Right lobe of liver (tissue), 6 donors: ENCODE measurements around the gene SRP19. TPM values are rescaled to one million over a fixed set of nuclear protein-coding genes. Genes with fewer than 3 reads are reported as not detected.
"Not testable (repeated sequence)": the region's sequence is repeated elsewhere in the genome, so short reads cannot be mapped to it uniquely, and the experiment has no call there.

ENCODE experiments used
- ATAC-seq, 4 donors: fragments of 200-7000 bp; cut with Tn5 transposase; one replicate each; pipeline ENCODE4 v1.9.1; 2020; ENCODE audit warnings: mild to moderate bottlenecking in 4 of 4, moderate library complexity in 4 of 4
- DNase-seq, 3 donors: peaks; one replicate each; pipeline ENCODE4 v3.0.0-alpha.2; 2020
- H3K27ac ChIP-seq, 3 donors: fragments of 200-600 bp; one replicate each; pipeline ENCODE4 v1.8.0; 2022
- H3K27me3 ChIP-seq, 2 donors: fragments of 200-600 bp; one replicate each; pipeline ENCODE4 v1.8.0; 2022
- H3K36me3 ChIP-seq, 4 donors: fragments of 200-600 bp; sonication (generic) in 1 of 4; one replicate each; pipeline versions ENCODE4 v1.5.1 to v1.8.0; 2017 to 2022; ENCODE audit warnings: control low read depth in 1 of 4
- H3K4me1 ChIP-seq, 4 donors: fragments of 200-600 bp; sonication (generic) in 1 of 4; one replicate each; pipeline versions ENCODE4 v1.5.1 to v1.8.0; 2017 to 2022; ENCODE audit warnings: control low read depth in 1 of 4
- H3K4me3 ChIP-seq, 3 donors: fragments of 200-600 bp; one replicate each; pipeline ENCODE4 v1.8.0; 2022
- H3K9me3 ChIP-seq, 4 donors: fragments of 200-600 bp; sonication (generic) in 1 of 4; one replicate each; pipeline versions ENCODE4 v1.5.1 to v1.8.0; 2017 to 2022; ENCODE audit warnings: control low read depth in 1 of 4
- POLR2A ChIP-seq: fragments of 450-650 bp; IDR thresholded peaks from one replicate; pipeline ENCODE4 v1.6.1; 2017; ENCODE audit warnings: antibody characterized with exemption, mild to moderate bottlenecking
- WGBS: methylation state at CpG from one replicate; pipeline ENCODE4 v1.1.6; 2018; ENCODE audit warnings: low coverage, low lambda C conversion rate; ENCODE audit not compliant: insufficient coverage; ENCODE audit errors: missing lambda C conversion rate; 5-methylcytosine and 5-hydroxymethylcytosine counted together
- intact Hi-C, 2 donors: fragments of 100-400 bp; cut with DNase I; formaldehyde crosslinking; loops; one replicate each; pipeline versions ENCODE4 v1.11.2 to v1.14.1; 2022
- total RNA-seq, 6 experiments: library from RNA; depleted of rRNA in 2 of 6; stranded (reverse); fragments of >200 nt in 2 of 6; fragmentation: NEBNext Ultra II Directional in 3 of 6; extraction: Animal tissue kit (Norgen Biotek cat#: 25700) in 3 of 6; gene quantifications; one replicate each; pipeline versions ENCODE4 v1.1.0 to v1.2.4, GENCODE V29; 2016 to 2023
- TF ChIP-seq, protein P1 (sequence below), 4 donors: fragments of 200-600 bp in 3 of 4; fragments of 450-650 bp in 1 of 4; IDR thresholded peaks; one replicate each; pipeline versions ENCODE4 v1.5.1 to v1.8.0; 2016 to 2022; ENCODE audit warnings: antibody characterized with exemption in 4 of 4, mild to moderate bottlenecking in 2 of 4
- donor health status: DM: no; HTN: yes; CAD: no.
- donor health status: DM: no; HTN: no; CAD: no.
- donor health status: DM: no; HTN: no; CAD: no.
- donor health status: DM: no; HTN: yes; CAD: no.
- donor health status: DM: no; HTN: yes; CAD: no.

Gene SRP19
- total RNA-seq, 6 experiments from 2014 or later = 17.0 to 63.4 (median 23.3) TPM

DNA sequence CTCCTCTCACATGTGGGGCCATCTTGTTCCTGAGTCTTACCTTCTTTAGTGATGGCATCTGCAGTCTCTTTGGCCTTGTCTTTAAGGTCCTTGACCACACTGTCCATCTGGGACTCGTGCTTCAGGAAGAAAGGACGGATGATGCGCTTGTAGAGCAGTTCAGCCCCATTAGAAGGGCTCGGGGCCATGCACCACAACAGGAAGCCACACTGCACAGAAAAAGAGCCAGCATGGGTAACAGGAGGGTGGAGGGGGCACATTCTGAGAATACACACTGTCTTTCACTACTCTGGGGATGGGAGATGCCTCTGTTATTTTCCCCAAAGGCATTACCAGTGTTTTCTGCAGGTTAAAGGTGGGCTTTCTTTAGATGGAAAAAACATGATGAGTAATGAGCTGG lies 25.9 kb downstream of the SRP19 start:
- intact Hi-C loops = no loop called here
- Histone ChIP-seq H3K9me3 (no peaks in the 10 kb centered on the region), H3K4me3 (no peak overlapping the region), H3K4me1 (no peaks in the 10 kb centered on the region), H3K36me3 (peaks cover 0 to 31% (median 10%) of the 10 kb centered on the region in 4 donors), H3K27me3 (no peaks in the 10 kb centered on the region), H3K27ac (no peak overlapping the region)
- no peak for DNase-seq
- 86% methylated on average over 4 of the region's 4 CpGs for WGBS
- no peak for ATAC-seq
- TF ChIP-seq POLR2A = no peak
- TF ChIP-seq, protein P1, sequence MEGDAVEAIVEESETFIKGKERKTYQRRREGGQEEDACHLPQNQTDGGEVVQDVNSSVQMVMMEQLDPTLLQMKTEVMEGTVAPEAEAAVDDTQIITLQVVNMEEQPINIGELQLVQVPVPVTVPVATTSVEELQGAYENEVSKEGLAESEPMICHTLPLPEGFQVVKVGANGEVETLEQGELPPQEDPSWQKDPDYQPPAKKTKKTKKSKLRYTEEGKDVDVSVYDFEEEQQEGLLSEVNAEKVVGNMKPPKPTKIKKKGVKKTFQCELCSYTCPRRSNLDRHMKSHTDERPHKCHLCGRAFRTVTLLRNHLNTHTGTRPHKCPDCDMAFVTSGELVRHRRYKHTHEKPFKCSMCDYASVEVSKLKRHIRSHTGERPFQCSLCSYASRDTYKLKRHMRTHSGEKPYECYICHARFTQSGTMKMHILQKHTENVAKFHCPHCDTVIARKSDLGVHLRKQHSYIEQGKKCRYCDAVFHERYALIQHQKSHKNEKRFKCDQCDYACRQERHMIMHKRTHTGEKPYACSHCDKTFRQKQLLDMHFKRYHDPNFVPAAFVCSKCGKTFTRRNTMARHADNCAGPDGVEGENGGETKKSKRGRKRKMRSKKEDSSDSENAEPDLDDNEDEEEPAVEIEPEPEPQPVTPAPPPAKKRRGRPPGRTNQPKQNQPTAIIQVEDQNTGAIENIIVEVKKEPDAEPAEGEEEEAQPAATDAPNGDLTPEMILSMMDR (IDR thresholded peaks at IDR 0.05) = no peak

DNA sequence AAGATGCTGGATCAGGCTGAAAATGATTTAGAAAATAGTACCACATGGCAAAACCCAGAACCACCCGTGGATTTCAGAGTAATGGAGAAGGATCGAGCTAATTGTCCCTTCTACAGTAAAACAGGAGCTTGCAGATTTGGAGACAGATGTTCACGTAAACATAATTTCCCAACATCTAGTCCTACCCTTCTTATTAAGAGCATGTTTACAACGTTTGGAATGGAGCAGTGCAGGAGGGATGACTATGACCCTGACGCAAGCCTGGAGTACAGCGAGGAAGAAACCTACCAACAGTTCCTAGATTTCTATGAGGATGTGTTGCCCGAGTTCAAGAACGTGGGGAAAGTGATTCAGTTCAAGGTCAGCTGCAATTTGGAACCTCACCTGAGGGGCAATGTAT lies 31.0 kb downstream of the SRP19 start:
- DNase-seq, intact Hi-C loops, H3K4me3 ChIP-seq, H3K27me3 ChIP-seq, H3K27ac ChIP-seq, ATAC-seq, H3K9me3 ChIP-seq: not testable (repeated sequence)
- WGBS = 80% methylated on average over 6 of the region's 8 CpGs
- H3K36me3 ChIP-seq = peaks cover 0 to 13% (median 3%) of the 10 kb centered on the region in 4 donors
- H3K4me1 ChIP-seq = peaks cover 0 to 12% (median 0%) of the 10 kb centered on the region in 4 donors

- H3K4me1 ChIP-seq = peaks cover 0 to 12% (median 0%) of the 10 kb centered on the region in 4 donors
- DNase-seq = no peak
- no peaks in the 10 kb centered on the region for H3K27me3 ChIP-seq
- H3K4me3 ChIP-seq = no peak overlapping the region
- no peak overlapping the region for H3K27ac ChIP-seq
- intact Hi-C loops = no loop called here
- peaks cover 0 to 9% (median 3%) of the 10 kb centered on the region in 4 donors for H3K36me3 ChIP-seq
- H3K9me3 ChIP-seq = no peaks in the 10 kb centered on the region
- WGBS = 91% methylated on average over 11 of the region's 13 CpGs
- no peak for ATAC-seq
- TF ChIP-seq, protein P1 (IDR thresholded peaks at IDR 0.05) = no peak
- TF ChIP-seq POLR2A = no peak
These were observed 31.7 kb downstream of the SRP19 start for GRCh38 chr5:112892776-112893175.

GRCh38 chr5:112895682-112896081 lies 34.6 kb downstream of the SRP19 start:
- Histone ChIP-seq H3K4me3 (no peak overlapping the region), H3K27me3 (no peaks in the 10 kb centered on the region), H3K36me3 (peaks cover 0 to 17% (median 3%) of the 10 kb centered on the region in 4 donors), H3K4me1 (peaks cover 0 to 12% (median 0%) of the 10 kb centered on the region in 4 donors), H3K27ac (no peak overlapping the region), H3K9me3 (no peaks in the 10 kb centered on the region)
- 78% methylated on average over 3 of the region's 3 CpGs for WGBS
- DNase-seq (no peak), ATAC-seq (peak in 1 of 4 donors; percentile 28)
- intact Hi-C loops = no loop called here
- TF ChIP-seq, protein P1 (IDR thresholded peaks at IDR 0.05) = no peak
- TF ChIP-seq POLR2A = no peak

- intact Hi-C loops = no loop called here
- H3K36me3 ChIP-seq = peaks cover 0 to 17% (median 0%) of the 10 kb centered on the region in 4 donors
These were observed 41.5 kb downstream of the SRP19 start for GRCh38 chr5:112902561-112902960.

DNA sequence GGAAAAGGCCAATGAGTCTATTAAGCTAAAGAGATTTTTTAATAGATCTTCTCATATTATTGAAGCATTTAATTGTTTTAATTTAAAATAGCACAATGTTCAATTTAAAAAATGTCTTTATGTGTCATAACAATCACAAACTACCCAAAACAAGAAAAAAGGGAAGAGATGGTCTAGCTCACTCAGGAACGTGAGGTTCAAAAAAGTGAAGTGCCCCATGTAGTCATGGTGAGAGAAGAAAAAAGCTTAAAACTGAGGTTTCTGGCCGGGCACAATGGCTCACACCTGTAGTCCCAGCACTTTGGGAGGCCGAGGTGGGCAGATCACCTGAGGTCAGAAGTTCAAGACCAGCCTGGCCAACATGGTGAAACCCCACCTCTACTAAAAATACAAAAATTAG lies 43.9 kb downstream of the SRP19 start:
- Histone ChIP-seq H3K4me1 (peaks cover 0 to 13% (median 5%) of the 10 kb centered on the region in 4 donors), H3K36me3 (peaks cover 0 to 21% (median 1%) of the 10 kb centered on the region in 4 donors)
- WGBS = 77% methylated on average over 3 of the region's 3 CpGs
- ATAC-seq, DNase-seq, H3K4me3 ChIP-seq, intact Hi-C loops, H3K27me3 ChIP-seq, H3K27ac ChIP-seq, H3K9me3 ChIP-seq: not testable (repeated sequence)

More at GRCh38 chr5:112902561-112902960, 41.5 kb downstream of the SRP19 start:
- Histone ChIP-seq H3K9me3 (no peaks in the 10 kb centered on the region), H3K4me3 (no peak overlapping the region), H3K27ac (no peak overlapping the region), H3K4me1 (peaks cover 0 to 13% (median 5%) of the 10 kb centered on the region in 4 donors), H3K27me3 (no peaks in the 10 kb centered on the region)
- 77% methylated on average over 3 of the region's 3 CpGs for WGBS
- peak in 1 of 4 donors; percentile 35 for ATAC-seq
- no peak for DNase-seq
- TF ChIP-seq POLR2A = no peak
- TF ChIP-seq, protein P1 (IDR thresholded peaks at IDR 0.05) = no peak
